AG04450 (cell line): ENCODE results near the gene PLPPR5. TPM values are rescaled to one million over a fixed set of nuclear protein-coding genes. Genes with fewer than 3 reads are reported as not detected.

Experiments used
- CTCF ChIA-PET: fragments of 300-600, 350-600 bp; formaldehyde crosslinking; extraction: SDS; loops from one replicate; lab custom pipeline; 2022; ENCODE audit warnings: antibody characterized with exemption, inconsistent platforms; lab: Charles Lee
- POLR2A ChIA-PET: fragments of 350-600 bp; formaldehyde crosslinking; extraction: SDS; loops from one replicate; lab custom pipeline; 2021; ENCODE audit warnings: antibody characterized with exemption, inconsistent platforms; lab: Yijun Ruan, JAX
- DNase-seq: peaks from one replicate; pipeline ENCODE4 v3.0.0-alpha.2; 2011; ENCODE audit warnings: low read depth, low spot score
- H3K27ac ChIP-seq: one replicate; pipeline ENCODE4 v1.5.1; 2012; ENCODE audit warnings: low read depth, low read length, control low read depth
- H3K27me3 ChIP-seq: one replicate; pipeline ENCODE4 v1.6.0; 2012; ENCODE audit warnings: low read length; ENCODE audit not compliant: control insufficient read depth, insufficient read depth
- H3K4me3 ChIP-seq: 2 replicates; pipeline ENCODE4 v1.5.1; 2011; ENCODE audit warnings: mild to moderate bottlenecking, low read depth, low read length, control low read depth
- H3K9me3 ChIP-seq: 2 replicates; pipeline ENCODE4 v1.5.1; 2012; ENCODE audit warnings: low read length; ENCODE audit not compliant: control insufficient read depth, insufficient read depth
- polyA plus RNA-seq: library from polyadenylated mRNA; depleted of rRNA; stranded (reverse); fragments of >200 nt; gene quantifications from 2 replicates; pipeline ENCODE4 v1.2.3, GENCODE V29; 2011
- TF ChIP-seq, protein P1 (sequence below): IDR thresholded peaks from 2 replicates; pipeline ENCODE4 v1.5.1; 2011; ENCODE audit warnings: low read depth, low read length, control low read depth, inconsistent platforms

The PLPPR5 gene
- polyA plus RNA-seq, 1 experiment, result 0.07 TPM

DNA sequence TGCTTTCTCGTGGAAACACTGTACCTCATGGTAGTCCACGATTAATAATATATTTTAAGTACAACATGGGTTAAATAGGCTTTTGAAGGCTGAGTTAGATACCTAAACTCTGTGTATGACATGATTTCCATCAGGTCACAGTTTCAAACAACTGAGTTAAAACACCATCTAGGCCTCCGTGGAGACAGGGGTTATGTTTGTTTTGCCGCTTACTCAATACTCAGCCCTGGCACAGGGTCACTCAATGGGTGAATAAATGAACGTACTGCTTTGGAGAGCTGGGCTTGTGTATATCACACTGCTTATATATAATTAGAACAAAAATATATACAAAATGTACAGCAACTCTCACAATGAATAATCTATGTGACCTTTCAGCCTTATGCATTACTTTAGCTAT, 72.5 kb downstream of the PLPPR5 start:
- no peak overlapping the region for H3K4me3 ChIP-seq
- CTCF ChIA-PET, result no interaction called here
- TF ChIP-seq, protein P1, sequence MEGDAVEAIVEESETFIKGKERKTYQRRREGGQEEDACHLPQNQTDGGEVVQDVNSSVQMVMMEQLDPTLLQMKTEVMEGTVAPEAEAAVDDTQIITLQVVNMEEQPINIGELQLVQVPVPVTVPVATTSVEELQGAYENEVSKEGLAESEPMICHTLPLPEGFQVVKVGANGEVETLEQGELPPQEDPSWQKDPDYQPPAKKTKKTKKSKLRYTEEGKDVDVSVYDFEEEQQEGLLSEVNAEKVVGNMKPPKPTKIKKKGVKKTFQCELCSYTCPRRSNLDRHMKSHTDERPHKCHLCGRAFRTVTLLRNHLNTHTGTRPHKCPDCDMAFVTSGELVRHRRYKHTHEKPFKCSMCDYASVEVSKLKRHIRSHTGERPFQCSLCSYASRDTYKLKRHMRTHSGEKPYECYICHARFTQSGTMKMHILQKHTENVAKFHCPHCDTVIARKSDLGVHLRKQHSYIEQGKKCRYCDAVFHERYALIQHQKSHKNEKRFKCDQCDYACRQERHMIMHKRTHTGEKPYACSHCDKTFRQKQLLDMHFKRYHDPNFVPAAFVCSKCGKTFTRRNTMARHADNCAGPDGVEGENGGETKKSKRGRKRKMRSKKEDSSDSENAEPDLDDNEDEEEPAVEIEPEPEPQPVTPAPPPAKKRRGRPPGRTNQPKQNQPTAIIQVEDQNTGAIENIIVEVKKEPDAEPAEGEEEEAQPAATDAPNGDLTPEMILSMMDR, result no peak
- H3K27me3 ChIP-seq, result no peaks in the 10 kb centered on the region
- H3K27ac ChIP-seq, result no peak overlapping the region
- no peaks in the 10 kb centered on the region for H3K9me3 ChIP-seq
- DNase-seq, result no peak
- POLR2A ChIA-PET, result no interaction called here

DNA sequence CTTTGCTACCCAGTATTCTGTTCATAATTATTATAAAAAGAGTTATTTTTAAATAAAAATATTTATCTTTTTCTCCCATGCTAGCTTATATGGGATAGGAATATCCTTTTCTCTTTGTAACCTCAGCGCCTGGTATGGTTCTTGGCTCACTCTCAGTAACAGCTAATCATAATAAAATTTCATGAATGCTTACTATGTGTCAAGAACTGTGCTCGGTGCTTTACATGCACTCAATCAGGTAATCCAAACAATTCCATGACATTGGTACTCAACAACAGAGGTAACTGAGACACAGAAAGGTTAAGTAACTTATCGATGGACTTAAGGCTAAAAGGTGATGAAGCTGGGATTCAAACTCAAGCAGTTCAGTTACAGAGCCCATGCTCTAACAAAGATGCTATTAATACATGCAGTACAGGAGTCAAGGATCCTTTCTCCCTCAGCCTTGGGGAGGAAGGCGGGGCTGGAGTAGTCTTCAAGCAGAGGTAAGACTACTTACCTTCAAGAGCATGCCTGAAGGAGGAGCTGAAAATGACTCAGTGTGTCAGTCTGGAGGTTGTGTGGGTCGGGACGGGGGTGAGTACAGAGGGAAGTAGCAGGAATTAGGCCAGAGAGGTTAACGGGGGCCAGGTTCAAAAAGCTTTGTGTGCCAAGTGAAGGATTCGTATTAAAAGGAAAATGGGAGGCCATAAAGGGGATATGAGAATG, 73.4 kb downstream of the PLPPR5 start:
- POLR2A ChIA-PET, result no interaction called here
- CTCF ChIA-PET, result no interaction called here
- Histone ChIP-seq H3K9me3 (no peaks in the 10 kb centered on the region), H3K27ac (no peak overlapping the region), H3K4me3 (no peak overlapping the region), H3K27me3 (no peaks in the 10 kb centered on the region)
- TF ChIP-seq, protein P1, result no peak
- DNase-seq, result no peak

- TF ChIP-seq, protein P1, result no peak
- H3K27ac ChIP-seq, result no peak overlapping the region
- CTCF ChIA-PET, result interaction anchor here (0.6 to 1.0 kb wide), 2 partner anchors 9 to 180 kb away, joined by 3 read pairs; no protein-coding TSS in a partner anchor
These were observed 75.2 kb downstream of the PLPPR5 start for GRCh38 chr1:98929437-98929836.

GRCh38 chr1:98926597-98926996, 78.1 kb downstream of the PLPPR5 start:
- H3K9me3 ChIP-seq, result no peaks in the 10 kb centered on the region
- no peak for DNase-seq
- ChIA-PET POLR2A (no interaction called here), CTCF (no interaction called here)
- no peaks in the 10 kb centered on the region for H3K27me3 ChIP-seq
- H3K4me3 ChIP-seq, result no peak overlapping the region
- no peak overlapping the region for H3K27ac ChIP-seq
- TF ChIP-seq, protein P1, result no peak

More at GRCh38 chr1:98929437-98929836, 75.2 kb downstream of the PLPPR5 start:
- no peak for DNase-seq
- Histone ChIP-seq H3K4me3 (no peak overlapping the region), H3K9me3 (no peaks in the 10 kb centered on the region), H3K27me3 (no peaks in the 10 kb centered on the region)
- POLR2A ChIA-PET, result no interaction called here

- no peaks in the 10 kb centered on the region for H3K27me3 ChIP-seq
- H3K4me3 ChIP-seq, result no peak overlapping the region
- DNase-seq, result no peak
- POLR2A ChIA-PET, result no interaction called here
- H3K9me3 ChIP-seq, result no peaks in the 10 kb centered on the region
- TF ChIP-seq, protein P1, result no peak
- CTCF ChIA-PET, result no interaction called here
- H3K27ac ChIP-seq, result no peak overlapping the region
These were observed 79.7 kb downstream of the PLPPR5 start for GRCh38 chr1:98924977-98925376.
